Lower lobe of right lung (tissue), 2 donors: ENCODE data around the gene SGMS1. TPM values are rescaled to one million over a fixed set of nuclear protein-coding genes. Genes with fewer than 3 reads are reported as not detected.
"Not testable (repeated sequence)": the region's sequence is repeated elsewhere in the genome, so short reads cannot be mapped to it uniquely, and the experiment has no call there.

Experiments
- ATAC-seq, 2 donors: fragments of 200-7000 bp; cut with Tn5 transposase; one replicate each; pipeline ENCODE4 v1.9.1; 2020 to 2022; ENCODE audit warnings: mild to moderate bottlenecking in 2 of 2, moderate library complexity in 2 of 2
- DNase-seq: peaks from one replicate; pipeline ENCODE4 v3.0.0-alpha.2; 2020
- H3K27ac ChIP-seq: fragments of 200-600 bp; one replicate; pipeline ENCODE4 v1.8.0; 2022
- H3K27me3 ChIP-seq: fragments of 200-600 bp; one replicate; pipeline ENCODE4 v1.8.0; 2022; ENCODE audit warnings: low read depth
- H3K36me3 ChIP-seq: fragments of 200-600 bp; one replicate; pipeline ENCODE4 v1.8.0; 2022; ENCODE audit warnings: mild to moderate bottlenecking
- H3K4me1 ChIP-seq: fragments of 200-600 bp; one replicate; pipeline ENCODE4 v1.8.0; 2022
- H3K4me3 ChIP-seq: fragments of 200-600 bp; one replicate; pipeline ENCODE4 v1.8.0; 2022; ENCODE audit warnings: mild to moderate bottlenecking
- H3K9me3 ChIP-seq: fragments of 200-600 bp; one replicate; pipeline ENCODE4 v1.8.0; 2022
- CTCF ChIP-seq: fragments of 200-600 bp; IDR thresholded peaks from one replicate; pipeline ENCODE4 v1.8.0; 2022; ENCODE audit warnings: antibody characterized with exemption, mild to moderate bottlenecking
- intact Hi-C: fragments of 100-400 bp; cut with DNase I; formaldehyde crosslinking; loops from one replicate; pipeline ENCODE4 v1.11.0; 2022
- total RNA-seq: library from RNA; stranded (reverse); fragmentation: NEBNext Ultra II Directional; extraction: Animal tissue kit (Norgen Biotek cat#: 25700); gene quantifications from one replicate; pipeline ENCODE4 v1.2.1, GENCODE V29; 2021
- donor health status: DM: no; HTN: yes; CAD: no; lungs with severe emphysema.

SGMS1 gene
- total RNA-seq, 1 donor from 2014 or later = 72.3 TPM

DNA sequence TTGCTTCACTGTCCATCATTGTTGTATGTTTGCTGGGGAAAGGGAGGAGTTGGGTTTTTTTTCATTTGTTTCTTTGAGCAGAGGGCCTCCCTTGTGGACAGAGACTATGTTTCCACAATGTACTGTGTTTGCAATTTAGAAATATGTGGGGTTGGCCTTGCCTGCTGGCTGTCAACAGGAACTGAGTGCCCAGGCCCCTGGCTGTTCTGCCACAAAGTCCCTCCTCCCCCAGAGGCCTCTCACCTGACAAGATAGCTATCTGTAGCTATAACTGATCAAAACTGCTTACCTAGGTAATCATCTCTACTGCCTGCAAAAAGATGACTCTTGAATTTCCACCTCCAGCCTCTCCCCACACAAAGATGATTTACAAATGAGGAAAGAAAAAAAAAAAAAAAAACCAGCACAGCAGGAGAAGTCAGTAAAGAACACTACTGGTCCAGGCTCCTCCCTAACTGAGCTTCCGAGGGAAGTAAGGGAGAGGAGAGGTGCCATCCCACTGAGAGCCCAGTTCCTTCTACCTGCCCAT lies 121.8 kb downstream of the SGMS1 start:
- no peaks in the 10 kb centered on the region for H3K27me3 ChIP-seq
- DNase-seq (no peak), ATAC-seq (no peak)
- H3K4me1 ChIP-seq = peaks cover 7% of the 10 kb centered on the region
- no peaks in the 10 kb centered on the region for H3K9me3 ChIP-seq
- no peak for TF ChIP-seq CTCF
- no peak overlapping the region for H3K4me3 ChIP-seq
- H3K36me3 ChIP-seq = no peaks in the 10 kb centered on the region
- H3K27ac ChIP-seq = no peak overlapping the region
- intact Hi-C loops = no loop called here

- DNase-seq (no peak), ATAC-seq (no peak)
- H3K36me3 ChIP-seq = no peaks in the 10 kb centered on the region
- H3K9me3 ChIP-seq = no peaks in the 10 kb centered on the region
- intact Hi-C loops = no loop called here
- no peaks in the 10 kb centered on the region for H3K27me3 ChIP-seq
- no peak for TF ChIP-seq CTCF
- no peak overlapping the region for H3K27ac ChIP-seq
- no peak overlapping the region for H3K4me3 ChIP-seq
- peaks cover 7% of the 10 kb centered on the region for H3K4me1 ChIP-seq
These were observed 122.3 kb downstream of the SGMS1 start for GRCh38 chr10:50501478-50501877.

GRCh38 chr10:50498465-50498864 lies 125.3 kb downstream of the SGMS1 start:
- TF ChIP-seq CTCF = no peak
- Histone ChIP-seq H3K4me1 (peaks cover 7% of the 10 kb centered on the region), H3K36me3 (no peaks in the 10 kb centered on the region), H3K9me3 (no peaks in the 10 kb centered on the region), H3K27me3 (no peaks in the 10 kb centered on the region), H3K4me3 (no peak overlapping the region), H3K27ac (no peak overlapping the region)
- ATAC-seq (no peak), DNase-seq (no peak)
- intact Hi-C loops = no loop called here

DNA sequence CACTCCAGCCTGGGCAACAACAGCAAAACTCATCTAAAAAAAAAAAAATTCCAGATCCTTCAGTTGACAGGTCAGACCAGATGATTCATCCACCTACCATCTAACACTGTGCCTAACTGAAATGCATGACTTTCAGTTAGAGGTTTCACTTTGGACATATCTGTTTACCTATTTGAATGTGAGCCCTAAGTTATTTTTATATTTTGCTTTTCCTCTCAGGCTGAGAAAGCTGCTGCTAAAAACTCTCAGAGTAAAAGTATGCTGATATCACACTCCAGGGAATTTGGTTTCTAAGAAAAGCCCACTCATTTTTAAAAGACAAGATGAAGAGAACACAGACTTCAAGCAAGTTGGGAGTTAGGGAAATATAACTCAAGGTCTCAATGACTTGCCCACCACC lies 126.0 kb downstream of the SGMS1 start:
- Histone ChIP-seq H3K4me1 (peaks cover 7% of the 10 kb centered on the region), H3K27me3 (no peaks in the 10 kb centered on the region), H3K36me3 (no peaks in the 10 kb centered on the region), H3K27ac (no peak overlapping the region), H3K9me3 (no peaks in the 10 kb centered on the region), H3K4me3 (no peak overlapping the region)
- DNase-seq = no peak
- ATAC-seq = peak; percentile 19 to 45
- intact Hi-C loops = no loop called here
- TF ChIP-seq CTCF = no peak

DNA sequence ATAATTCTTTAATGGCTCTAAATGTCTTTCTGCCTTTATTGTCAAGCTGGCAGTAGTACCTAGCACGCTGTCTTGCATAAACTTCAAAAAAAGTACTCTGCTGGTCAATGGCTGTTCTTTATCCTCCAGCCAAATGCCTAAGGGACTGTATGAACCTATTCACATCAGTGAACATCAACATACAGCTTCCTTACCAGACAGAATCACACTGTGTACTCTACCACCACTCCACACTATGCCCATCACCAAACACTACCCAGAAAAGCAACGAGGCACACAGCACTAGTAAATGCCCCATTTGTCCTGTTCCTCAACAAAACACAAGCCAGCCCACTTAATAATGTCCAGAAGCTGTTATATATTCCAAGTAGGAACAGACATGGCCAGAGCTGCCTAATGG lies 127.5 kb downstream of the SGMS1 start:
- ATAC-seq = no peak
- TF ChIP-seq CTCF = no peak
- no peaks in the 10 kb centered on the region for H3K36me3 ChIP-seq
- H3K4me1 ChIP-seq = no peaks in the 10 kb centered on the region
- no peak overlapping the region for H3K27ac ChIP-seq
- no peak overlapping the region for H3K4me3 ChIP-seq
- intact Hi-C loops = no loop called here
- H3K27me3 ChIP-seq = no peaks in the 10 kb centered on the region
- no peaks in the 10 kb centered on the region for H3K9me3 ChIP-seq
- DNase-seq = no peak

- no peak for ATAC-seq
- no peak for TF ChIP-seq CTCF
- no peak overlapping the region for H3K27ac ChIP-seq
- no peaks in the 10 kb centered on the region for H3K4me1 ChIP-seq
- no peaks in the 10 kb centered on the region for H3K27me3 ChIP-seq
- H3K36me3 ChIP-seq = no peaks in the 10 kb centered on the region
- no peaks in the 10 kb centered on the region for H3K9me3 ChIP-seq
- no peak overlapping the region for H3K4me3 ChIP-seq
- intact Hi-C loops = no loop called here
- no peak for DNase-seq
These were observed 133.5 kb downstream of the SGMS1 start for GRCh38 chr10:50490241-50490640.

DNA sequence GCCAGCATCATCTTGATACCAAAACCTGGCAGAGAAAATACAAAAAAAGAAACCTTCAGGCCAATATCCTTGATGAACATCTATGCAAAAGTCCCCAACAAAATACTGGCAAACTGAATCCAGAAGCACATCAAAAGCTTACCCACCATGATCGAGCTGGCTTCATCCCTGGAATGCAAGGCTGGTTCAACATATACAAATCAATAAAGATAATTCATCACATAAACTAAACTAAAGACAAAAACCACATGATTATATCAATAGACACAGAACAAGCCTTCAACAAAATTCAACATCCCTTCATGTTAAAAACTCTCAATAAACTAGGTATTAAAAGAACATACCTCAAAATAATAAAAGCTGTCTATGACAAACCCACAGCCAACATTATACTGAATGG lies 139.2 kb downstream of the SGMS1 start:
- H3K27ac ChIP-seq, H3K27me3 ChIP-seq, ATAC-seq, H3K36me3 ChIP-seq, intact Hi-C loops, H3K4me1 ChIP-seq, DNase-seq, H3K4me3 ChIP-seq: not testable (repeated sequence)
- H3K9me3 ChIP-seq = peaks cover 14% of the 10 kb centered on the region
